ENCODE results near the gene AMPH.

GRCh38 chr7:38432080-38432479 is 199.1 kb downstream of the AMPH start:
- TF ChIP-seq CTCF (IDR thresholded peaks at IDR 0.05) (no peak), ESRRA (CRISPR knock-in tag; IDR thresholded peaks at IDR 0.05; ENCODE audit: borderline replicate concordance) (no peak), NR2C2 (CRISPR knock-in tag; IDR thresholded peaks at IDR 0.05) (no peak), ATF3 (CRISPR knock-in tag; conservative IDR thresholded peaks at IDR 0.05) (no peak), MAX (CRISPR knock-in tag; IDR thresholded peaks at IDR 0.05) (no peak), E2F4 (CRISPR knock-in tag; IDR thresholded peaks at IDR 0.05; ENCODE audit: borderline replicate concordance, low read depth) (no peak), ELF4 (CRISPR knock-in tag; IDR thresholded peaks at IDR 0.05; ENCODE audit: low read depth) (no peak), AFF4 (CRISPR knock-in tag; IDR thresholded peaks at IDR 0.05; ENCODE audit: borderline replicate concordance) (no peak), ATF1 (CRISPR knock-in tag; IDR thresholded peaks at IDR 0.05) (no peak), ARID4B (CRISPR knock-in tag; IDR thresholded peaks at IDR 0.05; ENCODE audit: borderline replicate concordance) (no peak), NFYB (CRISPR knock-in tag; conservative IDR thresholded peaks at IDR 0.05; ENCODE audit: low read depth) (no peak), ZBTB43 (CRISPR knock-in tag; IDR thresholded peaks at IDR 0.05) (no peak), CREB1 (CRISPR knock-in tag; IDR thresholded peaks at IDR 0.05) (no peak), ATF2 (CRISPR knock-in tag; IDR thresholded peaks at IDR 0.05; ENCODE audit: borderline replicate concordance, low read depth) (no peak)
